NCI-H1694 (cell line): ENCODE results near the gene RBBP5.
A peak's percentile ranks its signal among the peaks of the same experiment; 100 is the strongest.

Experiments used
- DNase-seq: peaks from one replicate; lab custom pipeline; 2025; lab: John Stamatoyannopoulos, UW

RBBP5 gene

DNA sequence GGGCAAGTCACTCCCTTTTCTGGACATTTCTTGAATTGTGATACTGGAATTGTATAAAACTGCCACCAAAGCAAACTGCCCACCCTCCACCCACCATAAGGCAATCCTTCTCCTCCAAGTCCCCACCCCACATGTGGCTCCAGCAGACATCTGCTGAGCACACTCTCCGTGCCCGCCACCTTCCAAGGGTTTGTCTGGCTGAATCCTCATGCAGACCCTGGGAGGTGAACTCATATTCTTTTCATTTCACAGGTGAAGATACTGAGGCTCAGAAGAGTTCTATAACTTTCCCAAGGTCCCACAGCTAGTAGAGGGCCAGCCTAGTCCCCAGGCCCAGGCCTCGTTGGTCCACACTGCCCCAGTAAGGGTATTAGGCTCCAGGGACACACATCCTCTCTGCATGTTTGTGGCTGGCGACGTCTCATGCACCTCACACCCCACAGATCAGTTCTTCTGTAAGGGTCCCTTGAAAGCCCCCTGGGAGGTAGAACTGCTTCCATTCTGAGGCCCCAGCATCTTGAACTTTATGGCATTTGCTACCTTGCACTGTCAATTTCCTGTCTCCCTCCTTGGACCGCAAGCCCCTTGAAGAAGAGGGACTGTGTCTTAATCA lies 64.7 kb downstream of the RBBP5 start:
- no peak for DNase-seq

- no peak for DNase-seq
These were observed 65.6 kb downstream of the RBBP5 start for GRCh38 chr1:205056188-205056611.

GRCh38 chr1:205054013-205054412 lies 67.8 kb downstream of the RBBP5 start:
- no peak for DNase-seq

GRCh38 chr1:205053296-205053695 lies 68.5 kb downstream of the RBBP5 start:
- DNase-seq, result no peak

GRCh38 chr1:205052690-205053089 lies 69.1 kb downstream of the RBBP5 start:
- DNase-seq, result no peak

DNA sequence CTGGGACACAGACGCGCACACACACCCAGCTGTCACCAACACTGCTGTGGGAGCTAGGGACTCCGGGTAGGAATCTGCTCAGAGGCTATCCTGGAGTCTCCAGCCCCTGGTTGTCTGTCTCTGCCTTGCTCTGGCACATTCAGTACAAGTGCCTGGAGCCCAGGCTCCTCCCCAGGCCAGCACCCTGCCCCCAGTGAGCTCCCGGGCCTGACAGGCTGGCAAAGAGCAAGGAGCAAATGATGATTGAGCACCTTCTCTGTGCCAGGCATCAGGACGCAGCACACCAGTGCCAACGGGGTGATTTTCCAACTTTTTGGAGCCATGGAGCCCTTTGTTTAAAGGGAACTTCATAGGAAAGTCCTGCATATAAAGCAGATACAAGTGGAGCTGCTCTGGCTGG lies 72.3 kb downstream of the RBBP5 start:
- DNase-seq, result no peak

DNA sequence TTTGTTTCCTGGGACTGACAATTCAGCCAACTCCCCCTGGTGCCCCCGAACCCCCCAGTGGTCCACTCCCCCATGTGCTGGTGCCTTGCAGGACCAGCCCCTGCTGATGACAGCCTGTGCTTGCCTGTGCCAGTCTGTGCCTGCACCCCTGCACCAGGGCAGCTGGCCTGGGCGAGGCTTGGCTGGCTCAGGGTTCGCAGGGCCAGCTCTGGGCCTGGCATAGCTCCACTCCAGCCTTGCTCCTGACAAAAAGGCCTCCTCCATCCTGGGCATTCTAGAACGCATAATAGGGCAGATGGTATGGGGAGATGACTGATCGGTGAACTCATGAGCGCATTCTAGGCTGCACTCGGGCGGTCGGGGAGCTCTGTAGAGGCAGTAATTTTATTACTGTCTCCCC lies 73.4 kb downstream of the RBBP5 start:
- peak; percentile 85 for DNase-seq

GRCh38 chr1:205047764-205048231 lies 74.0 kb downstream of the RBBP5 start:
- no peak for DNase-seq

DNA sequence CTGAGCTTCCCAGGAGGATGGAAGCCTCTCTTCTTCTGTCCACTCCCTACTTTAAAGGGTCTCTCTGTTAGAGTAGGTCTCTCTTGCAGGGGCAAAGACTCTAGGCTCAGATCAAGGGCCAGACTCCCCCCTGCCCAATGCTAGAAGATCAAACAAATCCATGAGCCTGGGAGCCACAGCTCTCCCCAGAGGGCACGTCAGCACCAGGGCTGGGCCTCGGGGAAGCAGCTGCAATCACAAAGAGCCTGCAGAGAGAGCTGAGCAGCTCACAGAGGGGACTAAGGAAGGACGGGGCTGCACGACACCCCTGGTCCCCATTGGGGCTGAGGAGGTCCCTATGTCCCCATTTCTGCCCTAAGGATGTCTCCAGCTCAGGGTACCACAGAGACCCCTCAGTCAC lies 74.9 kb downstream of the RBBP5 start:
- no peak for DNase-seq

DNA sequence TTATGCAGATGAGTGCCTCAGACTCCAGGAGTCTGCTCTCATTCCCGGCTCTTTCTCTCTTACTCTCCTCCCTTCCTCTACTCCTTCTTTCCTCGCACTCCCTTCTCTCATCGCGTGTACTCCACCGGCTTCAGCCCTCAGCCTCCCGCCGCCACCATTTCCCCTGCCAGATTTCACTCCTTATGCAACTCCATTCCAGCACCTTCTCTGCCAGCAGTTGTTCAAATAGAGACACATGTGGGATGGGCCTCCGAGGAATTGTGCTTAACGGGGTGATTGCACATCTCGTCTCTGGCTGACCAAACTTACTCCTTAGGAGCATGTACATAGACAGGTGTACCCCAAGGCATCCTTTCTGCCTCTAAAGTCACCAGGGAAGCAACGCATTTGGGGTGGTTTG lies 76.6 kb downstream of the RBBP5 start:
- DNase-seq, result no peak

- no peak for DNase-seq
These were observed 77.0 kb downstream of the RBBP5 start for GRCh38 chr1:205044741-205045140.

DNA sequence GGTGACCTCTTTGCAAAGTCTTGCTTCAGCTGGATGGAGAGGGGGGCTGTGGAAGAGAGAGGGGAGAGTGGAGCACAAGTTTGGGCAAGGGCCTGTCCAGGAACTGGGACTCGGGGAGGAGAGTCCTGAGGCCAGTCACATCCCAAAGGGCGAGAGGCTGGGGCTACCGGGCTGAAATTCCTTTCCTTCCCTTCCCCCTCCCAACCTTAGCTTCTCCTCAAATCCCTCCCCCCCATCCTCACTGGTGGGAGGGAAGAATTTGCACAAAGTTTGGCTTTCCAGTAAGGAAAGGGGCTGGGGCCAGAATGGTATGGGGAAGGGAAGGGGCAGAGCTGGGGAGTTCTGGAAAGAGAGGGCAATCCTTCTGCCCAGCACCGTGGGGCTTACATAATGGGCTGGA lies 77.9 kb downstream of the RBBP5 start:
- DNase-seq, result no peak

- DNase-seq, result peak; percentile 81
These were observed 78.6 kb downstream of the RBBP5 start, which contains the start of gene CNTN2 for GRCh38 chr1:205042911-205043806. Gene CNTN2, plus strand, starts transcription at chr1:205043212. Its CDS starts 9,974 bp downstream, at chr1:205053186.

DNA sequence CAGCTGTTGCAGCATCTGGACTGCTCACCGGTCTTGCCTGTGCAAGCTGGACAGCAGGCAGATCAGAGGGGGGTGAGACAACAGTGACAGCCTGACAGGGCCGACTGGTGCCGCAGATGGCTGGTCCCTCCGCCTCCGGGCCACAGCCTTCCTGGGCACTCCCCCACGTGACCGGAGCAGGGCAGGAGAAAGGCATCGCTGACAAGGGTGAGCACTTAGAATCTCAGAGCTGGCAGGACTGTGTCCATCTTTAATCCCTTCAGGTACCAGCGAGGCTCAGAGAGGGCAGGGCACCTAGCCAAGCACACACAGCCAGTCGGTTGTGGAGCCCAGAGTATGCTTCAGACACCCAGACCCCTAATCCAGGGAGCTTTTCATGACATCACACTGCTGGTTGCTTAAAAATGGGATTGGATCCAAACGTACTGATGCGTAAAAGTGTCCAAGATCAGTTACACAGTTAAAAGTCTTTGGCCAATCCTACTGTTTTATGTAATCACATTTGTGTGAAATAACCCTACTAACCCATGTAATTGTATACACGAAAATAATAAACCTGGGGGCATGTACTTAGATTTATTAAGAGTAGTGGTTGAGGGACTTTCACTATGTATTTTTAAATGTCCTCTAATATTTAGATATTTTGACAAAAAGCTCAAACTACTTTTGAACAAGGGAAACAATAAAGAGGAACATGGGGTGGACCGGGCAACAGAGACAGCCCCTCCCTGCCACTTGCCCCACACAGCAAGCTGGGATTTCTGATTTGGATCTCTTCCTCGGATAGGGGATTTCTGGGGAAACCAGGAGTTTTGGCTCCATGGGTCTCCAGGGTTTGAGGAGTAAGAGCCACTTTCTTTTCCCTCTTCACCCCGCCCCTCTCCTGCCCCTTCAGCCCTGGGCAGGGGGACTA lies 79.5 kb downstream of the RBBP5 start:
- peak; percentile 41 for DNase-seq

GRCh38 chr1:205041001-205041715 lies 80.6 kb downstream of the RBBP5 start:
- no peak for DNase-seq

DNA sequence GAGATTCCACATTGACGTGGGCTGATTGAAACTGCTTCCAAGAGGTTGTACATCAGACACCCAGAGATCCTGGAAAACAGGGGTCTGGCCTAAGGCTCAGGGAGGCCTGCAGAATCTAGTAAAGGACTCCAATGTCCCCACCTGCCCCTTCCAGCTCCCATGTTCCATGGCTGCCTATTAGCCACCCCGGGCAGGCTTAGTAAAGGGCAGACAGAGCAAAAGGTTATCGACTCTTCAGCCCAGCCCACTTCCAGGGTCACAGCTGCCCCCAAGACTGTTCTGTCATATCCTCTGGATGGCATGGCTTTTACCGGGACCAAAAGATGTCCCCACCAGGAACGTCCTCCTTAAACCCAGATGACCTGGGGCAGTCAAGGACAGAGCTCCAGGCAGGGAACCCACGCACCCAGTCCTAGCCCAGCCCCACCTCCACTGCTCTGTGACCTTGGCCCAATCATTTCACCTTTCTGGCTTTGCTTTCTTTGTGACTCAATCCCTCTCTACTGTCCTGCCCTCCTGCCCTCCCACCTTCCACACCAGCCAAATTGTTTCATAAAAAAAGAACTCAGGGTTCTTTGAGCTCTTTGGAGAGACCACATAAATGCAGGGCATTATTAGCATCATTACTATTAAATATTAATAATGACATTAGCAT lies 83.5 kb downstream of the RBBP5 start:
- no peak for DNase-seq

GRCh38 chr1:205037539-205037938 lies 84.2 kb downstream of the RBBP5 start:
- DNase-seq, result no peak
